Measurements from ENCODE around the gene LAMTOR1. TPM values are rescaled to one million over a fixed set of nuclear protein-coding genes. Genes with fewer than 3 reads are reported as not detected.
"Not testable (repeated sequence)": the region's sequence is repeated elsewhere in the genome, so short reads cannot be mapped to it uniquely, and the experiment has no call there.

LAMTOR1 gene
- 201 and 207 TPM in 2 replicates for total RNA-seq

DNA sequence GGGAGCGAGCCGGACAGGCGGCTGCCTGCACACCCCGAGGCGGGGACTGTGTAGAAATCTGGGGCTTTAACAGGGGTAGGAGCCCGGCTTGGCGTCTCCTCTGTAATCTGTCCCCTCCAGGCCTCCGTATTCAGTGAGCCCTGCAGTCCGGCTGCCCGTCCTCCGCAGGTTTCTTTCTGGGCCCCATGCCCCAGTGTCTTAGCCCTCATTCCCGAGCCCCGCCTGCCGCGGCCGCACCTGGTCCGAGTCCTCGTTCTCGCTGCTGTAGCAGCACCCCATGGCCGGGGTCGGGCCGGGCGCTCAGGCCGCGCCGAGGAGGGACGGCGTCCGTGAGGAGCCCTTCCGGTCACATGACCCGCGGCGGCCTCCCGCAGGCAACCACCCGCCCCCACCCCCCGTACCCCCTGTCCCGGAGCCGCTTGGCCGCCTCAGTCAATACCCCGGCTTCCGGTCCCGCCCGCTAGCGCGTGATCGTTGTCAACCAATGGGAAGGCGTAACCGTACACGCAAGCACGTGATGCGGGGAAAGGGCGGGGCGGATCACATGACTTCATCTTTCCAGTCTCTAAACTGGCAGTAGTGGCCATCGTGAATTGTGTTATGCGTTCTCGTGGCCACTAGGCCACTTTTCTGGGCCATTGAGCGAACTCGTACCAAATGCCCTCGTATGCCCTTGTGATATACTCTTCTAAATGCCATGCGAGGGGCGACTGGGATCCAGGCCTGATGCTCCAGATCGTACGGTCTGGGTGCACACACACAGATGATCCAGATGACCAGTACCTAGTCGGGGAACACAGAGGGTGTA, at the start of gene LAMTOR1:
LAMTOR1 (minus strand) TSS at position 352 of the 808 bp plus-strand sequence; CDS start at position 279, 73 bp downstream.
- no peaks in the 10 kb centered on the region for H3K27me3 ChIP-seq (ENCODE audit: control insufficient read depth, insufficient read depth, low read length)
- peak within 1 kb of the TSS; percentile 66 for H3K4me3 ChIP-seq (ENCODE audit: low read depth, low read length)
- TF ChIP-seq, protein P1, sequence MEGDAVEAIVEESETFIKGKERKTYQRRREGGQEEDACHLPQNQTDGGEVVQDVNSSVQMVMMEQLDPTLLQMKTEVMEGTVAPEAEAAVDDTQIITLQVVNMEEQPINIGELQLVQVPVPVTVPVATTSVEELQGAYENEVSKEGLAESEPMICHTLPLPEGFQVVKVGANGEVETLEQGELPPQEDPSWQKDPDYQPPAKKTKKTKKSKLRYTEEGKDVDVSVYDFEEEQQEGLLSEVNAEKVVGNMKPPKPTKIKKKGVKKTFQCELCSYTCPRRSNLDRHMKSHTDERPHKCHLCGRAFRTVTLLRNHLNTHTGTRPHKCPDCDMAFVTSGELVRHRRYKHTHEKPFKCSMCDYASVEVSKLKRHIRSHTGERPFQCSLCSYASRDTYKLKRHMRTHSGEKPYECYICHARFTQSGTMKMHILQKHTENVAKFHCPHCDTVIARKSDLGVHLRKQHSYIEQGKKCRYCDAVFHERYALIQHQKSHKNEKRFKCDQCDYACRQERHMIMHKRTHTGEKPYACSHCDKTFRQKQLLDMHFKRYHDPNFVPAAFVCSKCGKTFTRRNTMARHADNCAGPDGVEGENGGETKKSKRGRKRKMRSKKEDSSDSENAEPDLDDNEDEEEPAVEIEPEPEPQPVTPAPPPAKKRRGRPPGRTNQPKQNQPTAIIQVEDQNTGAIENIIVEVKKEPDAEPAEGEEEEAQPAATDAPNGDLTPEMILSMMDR (IDR thresholded peaks at IDR 0.05; ENCODE audit: insufficient read depth, low read length, poor library complexity, severe bottlenecking), result peak; percentile 41
- H3K36me3 ChIP-seq (ENCODE audit: control insufficient read depth, insufficient read depth, low read length), result no peaks in the 10 kb centered on the region
- peak; percentile 94 for DNase-seq (ENCODE audit: low read depth)

DNA sequence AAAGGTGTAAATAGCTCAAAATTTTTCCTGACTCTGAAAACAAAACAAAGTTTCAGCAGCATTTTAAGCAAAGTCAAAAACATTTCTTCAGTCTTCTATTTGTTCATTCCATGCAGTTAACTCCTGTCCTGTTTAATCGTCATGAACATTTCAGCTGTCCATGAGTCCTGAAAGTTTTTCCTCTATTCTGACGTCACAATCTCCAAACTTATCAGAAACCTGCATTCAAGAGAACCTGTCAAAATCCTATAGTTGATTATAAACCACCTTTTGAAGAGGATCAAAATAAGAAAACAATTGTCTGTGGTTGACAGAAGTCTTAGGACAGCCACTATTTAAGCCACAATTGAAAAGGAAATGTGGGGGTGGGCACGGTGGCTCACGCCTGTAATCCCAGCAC, 47.8 kb upstream of the LAMTOR1 start:
- H3K36me3 ChIP-seq (ENCODE audit: control insufficient read depth, insufficient read depth, low read length), result no peaks in the 10 kb centered on the region
- TF ChIP-seq, protein P1 (IDR thresholded peaks at IDR 0.05; ENCODE audit: insufficient read depth, low read length, poor library complexity, severe bottlenecking), result no peak
- H3K27me3 ChIP-seq (ENCODE audit: control insufficient read depth, insufficient read depth, low read length), result no peaks in the 10 kb centered on the region
- H3K4me3 ChIP-seq (ENCODE audit: low read depth, low read length), result no peak overlapping the region
- no peak for DNase-seq (ENCODE audit: low read depth)

DNA sequence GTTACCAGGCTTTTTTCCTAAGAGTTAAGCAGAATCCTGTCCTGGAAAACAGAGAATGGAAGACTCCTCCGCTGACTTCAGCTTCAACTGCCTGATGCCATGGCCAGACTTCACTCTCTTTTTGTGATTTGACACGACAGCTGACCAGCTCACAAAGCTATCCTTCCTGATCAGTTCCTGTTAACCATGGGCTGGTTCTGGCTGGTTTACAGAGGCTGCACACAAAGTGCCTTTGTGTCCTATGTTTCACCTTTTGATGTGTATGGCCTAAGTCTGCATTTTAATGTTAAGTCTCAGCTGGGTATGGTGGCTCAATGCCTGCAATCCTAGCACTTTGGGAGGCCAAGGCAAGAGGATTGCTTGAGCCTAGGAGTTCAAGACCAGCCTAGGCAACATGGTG, 43.5 kb upstream of the LAMTOR1 start:
- no peak for DNase-seq (ENCODE audit: low read depth)
- H3K36me3 ChIP-seq (ENCODE audit: control insufficient read depth, insufficient read depth, low read length), result no peaks in the 10 kb centered on the region
- TF ChIP-seq, protein P1 (IDR thresholded peaks at IDR 0.05; ENCODE audit: insufficient read depth, low read length, poor library complexity, severe bottlenecking), result no peak

DNA sequence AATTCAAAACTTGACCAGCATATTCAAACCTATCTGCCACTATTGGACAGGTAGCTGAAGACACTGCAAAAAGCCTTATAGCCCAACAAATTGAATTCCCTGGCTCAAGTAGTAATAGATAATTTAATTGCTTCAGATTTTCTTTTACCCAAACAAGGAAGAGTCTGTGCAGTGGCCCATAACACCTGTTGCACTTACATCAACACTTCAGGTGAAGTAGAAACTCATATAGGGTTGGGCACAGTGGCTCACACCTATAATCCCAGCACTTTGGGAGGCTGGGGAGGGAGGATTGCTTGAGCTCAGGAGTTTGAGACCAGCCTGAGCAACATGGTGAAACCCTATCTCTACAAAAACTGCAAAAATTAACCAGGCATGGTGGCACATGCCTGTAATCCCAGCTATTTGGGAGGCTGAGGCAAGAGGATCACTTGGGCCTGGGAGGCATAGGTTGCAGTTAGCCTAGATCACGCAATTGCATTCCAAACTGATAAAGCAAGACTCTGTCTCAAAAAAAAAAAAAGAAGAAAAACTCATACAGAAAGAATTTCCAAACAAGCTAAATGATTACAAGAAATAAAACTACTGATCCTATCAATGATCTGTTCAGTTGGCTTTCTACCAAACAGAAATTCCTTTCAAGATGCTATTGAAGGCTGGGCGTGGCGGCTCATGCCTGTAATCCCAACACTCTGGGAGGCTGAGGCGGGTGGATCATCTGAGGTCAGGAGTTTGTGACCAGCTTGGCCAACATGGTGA, 41.9 kb upstream of the LAMTOR1 start:
- no peaks in the 10 kb centered on the region for H3K27me3 ChIP-seq (ENCODE audit: control insufficient read depth, insufficient read depth, low read length)
- TF ChIP-seq, protein P1 (IDR thresholded peaks at IDR 0.05; ENCODE audit: insufficient read depth, low read length, poor library complexity, severe bottlenecking), result no peak
- DNase-seq (ENCODE audit: low read depth), result peak; percentile 58
- no peaks in the 10 kb centered on the region for H3K36me3 ChIP-seq (ENCODE audit: control insufficient read depth, insufficient read depth, low read length)
- no peak overlapping the region for H3K4me3 ChIP-seq (ENCODE audit: low read depth, low read length)

More for the DNA sequence above, 43.5 kb upstream of the LAMTOR1 start:
- Histone ChIP-seq H3K4me3 (ENCODE audit: low read depth, low read length) (no peak overlapping the region), H3K27me3 (ENCODE audit: control insufficient read depth, insufficient read depth, low read length) (no peaks in the 10 kb centered on the region)

DNA sequence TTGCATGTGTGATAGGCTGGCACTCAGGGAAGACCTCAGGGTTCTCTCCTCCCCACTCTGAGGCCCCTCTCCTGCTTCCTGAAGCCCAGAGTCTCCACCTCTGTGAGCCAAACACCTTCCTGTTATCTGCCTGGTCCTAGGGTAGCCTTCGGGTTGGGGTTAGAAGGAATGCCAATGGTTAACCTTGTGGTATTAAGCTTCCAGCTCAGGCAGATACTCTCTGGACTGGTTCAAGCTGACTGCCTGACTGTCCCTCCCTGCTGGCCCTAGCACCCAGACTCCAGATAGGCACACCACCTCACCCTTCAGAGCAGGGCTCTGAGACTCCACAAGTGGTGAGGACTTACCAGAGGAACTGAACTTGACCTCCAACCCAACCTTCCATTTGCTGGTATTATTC, 39.4 kb upstream of the LAMTOR1 start:
- not testable (repeated sequence) for H3K27me3 ChIP-seq (ENCODE audit: control insufficient read depth, insufficient read depth, low read length); H3K4me3 ChIP-seq (ENCODE audit: low read depth, low read length); H3K36me3 ChIP-seq (ENCODE audit: control insufficient read depth, insufficient read depth, low read length); DNase-seq (ENCODE audit: low read depth)

DNA sequence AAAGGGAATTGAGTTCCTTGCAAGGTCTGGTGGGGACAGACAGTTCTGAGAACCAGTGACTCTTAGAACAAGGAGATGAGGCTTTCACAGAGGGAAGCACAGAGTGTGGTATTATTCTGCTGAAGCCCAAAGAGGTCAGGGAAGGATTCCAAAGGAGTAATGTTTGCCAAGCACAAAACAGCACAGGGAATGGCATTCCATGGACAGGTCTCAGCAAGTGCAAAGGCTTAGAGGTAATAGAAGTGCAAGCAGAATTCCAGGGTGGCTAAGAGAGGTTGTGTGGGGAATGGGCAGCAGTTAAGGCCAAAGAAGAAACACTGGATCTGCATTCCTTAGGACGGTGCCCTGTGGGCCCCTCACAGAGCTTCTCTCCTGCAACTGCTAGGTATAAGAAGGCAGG, 39.0 kb upstream of the LAMTOR1 start:
- H3K27me3 ChIP-seq (ENCODE audit: control insufficient read depth, insufficient read depth, low read length); DNase-seq (ENCODE audit: low read depth); H3K4me3 ChIP-seq (ENCODE audit: low read depth, low read length); H3K36me3 ChIP-seq (ENCODE audit: control insufficient read depth, insufficient read depth, low read length): not testable (repeated sequence)
